ENCODE measurements around the gene PIP4P1. TPM values are rescaled to one million over a fixed set of nuclear protein-coding genes. Genes with fewer than 3 reads are reported as not detected.

The PIP4P1 gene
- total and polyA plus RNA-seq, 2 of the 13 experiments (the other 11 are each of a cell fraction or from before 2014, with no cell fraction given): 33.4 to 47.0 TPM

GRCh38 chr14:20455355-20456300 lies 5.6 kb downstream of the PIP4P1 start (continued):
- TF ChIP-seq TERF1 (CRISPR knock-in tag; IDR thresholded peaks at IDR 0.05) (0 out of 2 replicates have a peak, but pooled peaks have one; percentile 61), RERE (CRISPR knock-in tag; IDR thresholded peaks at IDR 0.05; ENCODE audit: low read depth) (0 out of 2 replicates have a peak, but pooled peaks have one; percentile 0), RBM22 (optimal IDR thresholded peaks at IDR 0.05; ENCODE audit: low read length) (no peak), CC2D1A (CRISPR knock-in tag; IDR thresholded peaks at IDR 0.05) (peak; percentile 35; the same call in 1 of the 2 replicates), LRRFIP1 (CRISPR knock-in tag; conservative IDR thresholded peaks at IDR 0.05) (no peak), ZNF687 (CRISPR knock-in tag; IDR thresholded peaks at IDR 0.05) (peak; percentile 54), AGO2 (optimal IDR thresholded peaks at IDR 0.05; ENCODE audit: low read depth, low read length) (peak; percentile 42), CBX5 (CRISPR knock-in tag; IDR thresholded peaks at IDR 0.05; ENCODE audit: borderline replicate concordance) (0 out of 2 replicates have a peak, but pooled peaks have one; percentile 2), TBX2 (CRISPR knock-in tag; IDR thresholded peaks at IDR 0.05; ENCODE audit: borderline replicate concordance) (peak; percentile 61; the same call in 1 of the 2 replicates), MED13 (CRISPR knock-in tag; IDR thresholded peaks at IDR 0.05) (peak; percentile 24; the same call in 1 of the 2 replicates), CHCHD3 (CRISPR knock-in tag; IDR thresholded peaks at IDR 0.05) (peak; percentile 48; the same call in 1 of the 2 replicates), EEA1 (CRISPR knock-in tag; IDR thresholded peaks at IDR 0.05; ENCODE audit: borderline replicate concordance) (peak; percentile 57; the same call in 1 of the 2 replicates), ZNF772 (CRISPR knock-in tag; IDR thresholded peaks at IDR 0.05) (peak; percentile 61; the same call in 1 of the 2 replicates)
